Measurements from ENCODE around the gene ABCA2.
"Not testable (repeated sequence)": the region's sequence is repeated elsewhere in the genome, so short reads cannot be mapped to it uniquely, and the experiment has no call there.

Gene ABCA2

DNA sequence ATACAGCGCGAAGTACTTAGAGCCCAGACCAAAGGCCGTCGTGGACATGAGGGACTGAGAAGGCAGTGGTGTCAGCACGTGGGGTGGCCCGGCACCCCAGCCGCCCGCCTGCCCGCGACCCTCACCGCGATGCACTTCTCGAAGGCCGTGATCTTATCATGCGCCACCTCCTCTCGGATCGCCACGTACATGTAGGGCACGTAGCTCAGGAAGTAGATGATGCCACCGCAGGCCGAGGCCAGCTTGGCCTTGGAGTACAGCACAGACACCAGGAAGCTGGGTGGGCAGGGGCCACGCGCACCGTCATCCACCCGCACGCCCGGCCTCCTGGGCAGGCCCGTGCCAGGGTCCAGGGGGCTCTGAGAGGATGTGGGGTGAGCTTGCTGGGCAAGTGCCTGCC is 11.0 kb downstream of the ABCA2 start:
- no peak for DNase-seq (ENCODE audit: low spot score)
- FAIRE-seq, result no peak

GRCh38 chr9:137016436-137016835 is 11.6 kb downstream of the ABCA2 start:
- DNase-seq (ENCODE audit: low spot score), result no peak

DNA sequence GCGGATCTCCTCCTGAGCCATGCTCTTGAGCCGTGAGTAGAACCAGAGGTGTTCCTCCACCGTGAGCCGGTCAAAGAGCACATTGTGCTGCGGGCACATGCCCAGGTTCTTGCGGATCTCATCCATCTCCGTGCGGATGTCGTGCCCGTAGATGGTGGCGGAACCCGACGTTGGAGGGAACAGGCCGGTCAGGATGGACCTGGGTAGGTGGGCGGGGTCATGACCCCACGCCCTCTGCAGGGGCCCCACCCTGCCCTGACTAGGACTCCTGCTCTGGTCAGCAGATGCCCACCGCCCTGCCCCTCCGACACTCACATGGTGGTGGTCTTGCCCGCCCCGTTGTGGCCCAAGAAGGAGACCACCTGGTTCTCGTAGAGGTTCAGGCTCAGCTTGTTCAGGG is 12.1 kb downstream of the ABCA2 start:
- no peak for DNase-seq (ENCODE audit: low spot score)
- no peak for FAIRE-seq

More at GRCh38 chr9:137016436-137016835, 11.6 kb downstream of the ABCA2 start:
- FAIRE-seq, result no peak

DNA sequence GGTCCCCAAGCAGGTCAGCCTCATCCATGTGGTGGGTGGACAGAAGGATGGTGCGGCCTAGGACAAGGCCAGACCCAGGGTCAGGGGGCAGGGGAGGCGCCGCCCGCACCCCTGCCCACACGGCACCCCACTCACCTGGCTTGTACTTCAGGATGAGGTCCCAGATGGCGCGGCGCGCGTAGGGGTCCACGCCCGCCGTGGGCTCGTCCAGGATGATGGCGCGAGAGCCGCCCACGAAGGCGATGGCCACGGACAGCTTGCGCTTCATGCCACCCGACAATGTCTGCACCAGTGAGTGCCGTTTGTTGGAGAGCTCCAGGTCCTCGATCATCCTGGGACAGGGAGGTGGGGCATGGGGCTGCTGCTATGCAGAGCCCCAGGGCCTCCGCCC is 12.5 kb downstream of the ABCA2 start:
- FAIRE-seq, result no peak

DNA sequence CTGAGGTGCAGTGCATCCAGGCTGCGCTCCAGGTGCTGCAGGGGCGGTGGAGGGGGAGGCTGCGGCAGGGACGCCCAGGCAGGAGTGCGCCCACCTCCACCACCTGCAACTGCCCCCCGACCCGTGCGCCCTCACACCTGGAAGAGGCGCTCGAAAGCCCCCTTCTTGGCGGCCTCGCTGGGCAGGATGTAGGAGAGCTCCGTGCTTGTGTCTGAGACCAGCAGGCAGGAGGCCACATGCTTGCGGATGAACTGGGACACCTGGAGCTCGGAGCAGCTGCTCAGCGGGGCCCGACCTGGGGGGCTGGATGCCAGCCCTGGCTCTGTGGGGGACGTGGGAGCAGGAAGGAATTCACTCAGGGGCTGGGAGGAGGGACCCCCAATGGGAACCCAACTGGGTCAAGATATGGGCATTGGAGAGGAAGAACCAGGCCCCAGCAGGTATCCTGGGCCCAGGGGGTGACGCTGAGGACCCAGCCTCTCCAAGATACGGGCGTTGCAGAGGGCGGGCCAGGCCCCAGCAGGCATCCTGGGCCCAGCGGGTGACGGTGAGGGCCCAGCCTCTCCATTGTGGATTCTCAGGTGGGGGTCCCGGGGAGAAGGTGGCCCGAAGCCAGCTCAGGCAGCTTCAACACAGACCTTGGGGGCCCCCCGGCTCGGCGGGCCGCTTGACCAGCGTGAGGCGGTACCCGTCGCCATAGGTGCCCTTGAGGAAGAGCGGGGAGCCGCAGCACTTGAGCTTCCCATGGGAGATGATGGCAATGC is 13.1 kb downstream of the ABCA2 start:
- FAIRE-seq (no peak), DNase-seq (ENCODE audit: low spot score) (no peak)

More for the DNA sequence above, 12.5 kb downstream of the ABCA2 start:
- DNase-seq (ENCODE audit: low spot score), result no peak

- FAIRE-seq, result no peak
- no peak for DNase-seq (ENCODE audit: low spot score)
Measured at GRCh38 chr9:137014166-137014565, 13.9 kb downstream of the ABCA2 start.

DNA sequence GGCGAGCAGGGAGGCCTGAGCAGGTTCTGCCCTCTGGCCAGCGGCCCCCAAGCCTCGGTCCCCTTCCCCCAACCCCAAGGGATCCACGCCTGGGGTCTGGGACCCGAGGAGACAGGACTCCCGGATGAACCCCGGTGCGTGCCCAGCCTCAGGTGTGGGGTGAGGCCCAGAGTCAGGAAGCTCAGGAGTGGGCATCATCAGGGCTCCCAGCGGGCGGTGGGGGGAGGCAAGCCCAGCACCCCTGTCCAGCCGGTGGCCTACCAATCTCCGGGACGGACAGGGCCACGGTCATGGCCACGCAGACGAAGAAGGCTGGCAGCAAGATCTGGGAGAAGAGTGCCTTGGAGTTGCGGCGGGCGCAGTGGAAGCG is 14.5 kb downstream of the ABCA2 start:
- FAIRE-seq (no peak), DNase-seq (ENCODE audit: low spot score) (no peak)

DNA sequence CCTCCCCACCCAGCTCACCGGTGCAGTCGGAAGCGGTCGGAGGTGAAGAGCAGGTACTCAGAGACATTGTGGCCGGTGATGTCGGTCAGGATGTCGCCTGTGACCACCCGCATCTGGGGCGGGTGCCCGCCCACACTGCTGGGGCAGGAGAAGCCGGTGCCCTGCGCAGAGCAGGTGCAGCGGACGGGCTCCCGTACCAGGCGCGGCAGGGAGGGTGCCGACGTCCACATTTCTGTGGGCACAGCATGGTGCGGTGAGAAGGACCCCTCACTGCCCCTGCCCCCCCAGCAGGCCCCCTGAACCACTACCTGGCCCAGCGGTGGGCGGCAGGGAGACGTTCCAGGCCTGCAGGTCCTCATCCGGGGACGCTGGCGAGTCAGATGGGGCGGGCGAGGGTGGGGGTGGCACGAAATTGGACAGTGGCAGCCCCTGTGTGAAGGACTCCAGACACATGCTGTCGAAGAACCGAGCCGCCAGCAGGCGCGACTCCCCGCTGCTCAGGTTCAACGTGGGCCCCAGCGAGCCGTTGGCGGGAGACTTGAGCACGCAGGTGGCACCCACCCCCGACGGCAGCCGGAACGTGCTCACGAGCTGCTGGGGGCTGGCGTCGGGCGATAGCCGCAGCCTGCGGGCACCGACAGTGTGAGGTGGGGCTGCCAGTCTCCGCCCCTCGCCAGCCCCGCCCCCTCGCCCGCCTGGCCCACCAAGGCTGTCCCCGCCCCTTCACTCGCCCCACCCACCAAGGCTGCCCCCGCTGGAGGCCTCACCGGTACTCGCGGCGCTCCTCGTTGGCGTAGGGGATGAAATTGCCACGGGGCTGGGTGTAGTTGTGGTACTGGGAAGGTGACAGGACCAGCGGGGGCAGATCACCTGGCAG is 15.1 kb downstream of the ABCA2 start:
- no peak for DNase-seq (ENCODE audit: low spot score)
- FAIRE-seq, result no peak

DNA sequence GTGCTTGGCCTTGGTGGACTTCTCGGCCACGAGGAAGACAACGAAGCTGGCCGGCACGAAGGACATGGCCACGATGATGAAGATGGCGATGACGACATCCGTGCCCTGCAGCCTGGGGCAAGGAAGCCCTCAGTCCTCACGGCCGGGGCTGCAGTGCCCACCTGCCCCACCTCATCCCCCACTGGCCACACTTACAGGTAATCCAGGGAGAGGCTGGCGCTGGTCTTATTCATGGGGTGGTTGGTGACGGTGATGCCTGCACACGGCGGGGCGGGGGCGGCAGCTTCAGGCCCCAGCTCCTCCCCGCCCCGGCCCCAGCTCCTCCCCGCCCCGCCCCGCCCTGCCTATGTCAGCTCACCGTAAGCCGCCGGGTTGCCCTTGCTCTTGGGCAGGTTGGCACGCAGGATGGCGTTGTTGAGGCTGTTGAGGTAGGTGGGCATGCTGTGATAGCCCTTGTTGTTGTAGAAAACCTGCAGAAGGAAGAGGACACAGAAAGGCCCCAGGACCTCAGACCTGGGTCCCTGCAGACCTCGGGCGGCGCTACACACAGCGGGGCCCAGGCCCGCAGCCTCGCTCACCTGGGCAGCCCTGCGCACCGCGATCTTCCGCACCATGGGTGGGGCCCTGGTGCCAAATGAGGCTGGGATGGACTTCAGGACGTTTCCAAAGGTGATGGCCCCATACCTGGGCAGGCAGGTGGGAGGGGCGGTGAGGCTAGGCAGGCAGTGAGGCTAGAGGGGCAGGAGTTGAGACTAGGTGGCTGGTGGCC is 15.9 kb downstream of the ABCA2 start:
- DNase-seq (ENCODE audit: low spot score) (no peak), FAIRE-seq (no peak)

- FAIRE-seq, result no peak
- DNase-seq (ENCODE audit: low spot score), result no peak
Measured at GRCh38 chr9:137011156-137011555, 16.9 kb downstream of the ABCA2 start.

DNA sequence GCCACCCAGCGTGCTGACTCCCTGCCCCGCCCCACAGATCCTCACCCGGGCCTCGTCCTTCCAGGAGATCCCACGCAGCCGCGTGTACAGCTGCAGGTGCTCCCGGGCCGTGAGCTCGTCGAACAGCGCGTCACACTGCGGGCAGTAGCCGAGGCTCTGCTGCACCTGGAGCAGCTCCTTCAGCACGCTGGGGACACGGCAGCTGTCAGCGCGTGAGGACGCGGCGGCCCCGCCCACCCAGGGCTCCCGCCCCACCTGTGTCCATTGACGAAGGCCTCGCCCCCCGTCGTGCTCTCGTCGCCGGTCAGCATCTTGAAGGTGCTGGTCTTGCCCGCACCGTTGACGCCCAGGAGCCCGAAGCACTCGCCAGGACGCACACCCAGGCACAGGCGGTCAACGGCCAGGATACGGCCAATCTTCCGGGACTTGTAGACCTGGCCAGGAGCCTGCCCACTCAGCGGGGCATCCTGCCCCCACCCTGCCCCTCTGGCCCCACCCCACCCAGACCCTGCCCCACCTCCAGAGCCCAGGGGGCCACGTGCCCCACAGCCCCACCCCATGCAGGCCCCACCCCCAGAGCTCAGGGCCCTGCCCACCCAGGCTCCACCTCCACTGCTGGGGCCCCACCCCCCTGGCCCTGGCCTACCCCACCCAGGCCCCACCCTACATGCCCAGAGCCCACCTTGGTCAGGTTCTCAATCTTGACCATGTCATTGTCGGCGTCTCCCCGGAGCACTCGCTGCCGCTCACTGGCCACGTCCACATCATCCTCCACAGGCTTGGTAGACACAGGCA is 17.9 kb downstream of the ABCA2 start:
- DNase-seq (ENCODE audit: low spot score), result no peak
- no peak for FAIRE-seq

GRCh38 chr9:137009217-137009616 is 18.8 kb downstream of the ABCA2 start:
- DNase-seq (ENCODE audit: low spot score), result no peak
- no peak for FAIRE-seq

- DNase-seq (ENCODE audit: low spot score) (no peak), FAIRE-seq (no peak)
Measured at GRCh38 chr9:137008312-137008711, 19.7 kb downstream of the ABCA2 start.

- DNase-seq (ENCODE audit: low spot score) (no peak), FAIRE-seq (no peak)
Measured at GRCh38 chr9:137007816-137008270, 20.2 kb downstream of the ABCA2 start.

DNA sequence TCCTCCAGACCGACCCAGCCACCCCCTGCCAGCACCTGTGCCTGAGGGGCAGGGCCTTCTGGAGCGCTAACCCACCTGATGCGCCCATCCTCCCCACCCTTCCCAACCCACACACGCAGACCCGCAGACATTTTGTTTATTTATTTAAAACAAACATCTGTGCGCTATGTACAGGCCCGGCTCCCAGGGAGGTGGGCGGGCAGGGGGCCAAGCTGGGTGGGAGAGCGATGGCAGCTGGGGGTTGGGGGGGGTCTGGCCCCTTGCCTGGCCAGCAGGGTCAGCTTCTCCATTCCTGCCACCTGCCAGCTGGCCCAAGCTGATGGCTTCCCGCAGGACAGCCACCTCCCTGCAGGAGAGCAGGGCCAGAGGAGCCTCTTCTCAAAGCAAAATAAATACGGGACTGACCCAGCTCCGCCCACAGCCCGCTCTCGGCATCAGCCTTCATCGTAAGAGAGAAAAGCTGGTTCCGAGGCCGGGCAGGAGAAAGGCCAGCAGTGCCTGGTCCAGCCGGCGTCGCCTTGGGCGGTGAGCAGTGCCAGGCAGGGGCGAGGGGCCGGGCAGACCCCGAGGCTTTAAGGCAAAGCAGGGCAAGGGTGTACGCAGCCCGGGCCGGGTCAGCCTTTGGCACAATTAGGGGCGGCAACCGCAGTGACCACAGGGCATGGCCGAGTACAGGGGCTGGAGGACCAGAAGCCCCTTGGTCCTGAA is 20.8 kb downstream of the ABCA2 start:
- DNase-seq (ENCODE audit: low spot score) (no peak), FAIRE-seq (no peak)

GRCh38 chr9:137006116-137007003 is 21.7 kb downstream of the ABCA2 start:
- DNase-seq (ENCODE audit: low spot score) (no peak), FAIRE-seq (no peak)

DNA sequence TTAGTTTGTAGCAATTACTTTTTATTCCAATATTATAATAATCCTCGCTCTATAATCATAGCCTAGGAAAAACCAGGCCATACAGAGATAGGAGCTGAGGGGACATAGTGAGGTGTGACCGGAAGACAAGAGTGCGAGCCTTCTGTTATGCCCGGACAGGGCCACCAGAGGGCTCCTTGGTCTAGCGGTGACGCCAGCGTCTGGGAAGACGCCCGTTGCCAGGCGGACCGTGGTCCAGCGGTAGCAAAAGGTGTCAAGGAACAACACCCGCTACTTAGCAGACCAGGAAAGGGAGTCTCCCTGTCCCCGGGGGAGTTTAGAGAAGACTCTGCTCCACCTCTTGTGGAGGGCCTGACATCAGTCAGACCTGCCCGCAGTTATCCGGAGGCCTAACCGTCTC is 23.8 kb downstream of the ABCA2 start:
- not testable (repeated sequence) for DNase-seq (ENCODE audit: low spot score); FAIRE-seq

DNA sequence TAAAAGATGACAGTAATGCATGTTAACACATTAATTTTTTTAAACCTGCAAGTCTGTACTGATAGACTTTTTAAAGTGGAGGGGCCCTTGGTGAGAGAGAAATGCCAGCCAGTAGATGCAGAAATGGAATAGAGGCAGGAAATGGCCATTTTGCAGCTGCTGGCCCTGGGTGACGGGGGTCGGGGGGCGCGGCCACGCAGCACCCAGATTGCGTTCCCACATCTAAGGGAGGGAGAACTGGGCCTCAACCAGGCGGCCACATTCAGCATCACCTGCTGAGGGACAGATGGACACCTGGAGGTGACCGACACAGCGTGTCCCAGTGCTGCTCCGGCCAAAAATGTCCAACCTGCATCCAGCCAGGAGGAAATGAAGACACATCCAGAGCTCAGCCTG is 25.4 kb downstream of the ABCA2 start:
- FAIRE-seq, result no peak

More for the DNA sequence above, 25.4 kb downstream of the ABCA2 start:
- no peak for DNase-seq (ENCODE audit: low spot score)

Measured in urothelium cell line (cell line).